GM12892 (cell line): ENCODE data around the gene ZBTB37.

Source experiments
- POLR2A ChIP-seq: IDR thresholded peaks from 2 replicates; pipeline ENCODE4 v1.6.1; 2011; ENCODE audit warnings: low read depth, low read length, control low read depth
- POLR2AphosphoS5 ChIP-seq: IDR thresholded peaks from 2 replicates; pipeline ENCODE4 v1.6.1; 2011; ENCODE audit warnings: low read depth, low read length, control low read depth
- TAF1 ChIP-seq: IDR thresholded peaks from 2 replicates; pipeline ENCODE4 v1.6.1; 2011; ENCODE audit warnings: low read depth, mild to moderate bottlenecking, control low read depth, low read length, borderline replicate concordance

DNA sequence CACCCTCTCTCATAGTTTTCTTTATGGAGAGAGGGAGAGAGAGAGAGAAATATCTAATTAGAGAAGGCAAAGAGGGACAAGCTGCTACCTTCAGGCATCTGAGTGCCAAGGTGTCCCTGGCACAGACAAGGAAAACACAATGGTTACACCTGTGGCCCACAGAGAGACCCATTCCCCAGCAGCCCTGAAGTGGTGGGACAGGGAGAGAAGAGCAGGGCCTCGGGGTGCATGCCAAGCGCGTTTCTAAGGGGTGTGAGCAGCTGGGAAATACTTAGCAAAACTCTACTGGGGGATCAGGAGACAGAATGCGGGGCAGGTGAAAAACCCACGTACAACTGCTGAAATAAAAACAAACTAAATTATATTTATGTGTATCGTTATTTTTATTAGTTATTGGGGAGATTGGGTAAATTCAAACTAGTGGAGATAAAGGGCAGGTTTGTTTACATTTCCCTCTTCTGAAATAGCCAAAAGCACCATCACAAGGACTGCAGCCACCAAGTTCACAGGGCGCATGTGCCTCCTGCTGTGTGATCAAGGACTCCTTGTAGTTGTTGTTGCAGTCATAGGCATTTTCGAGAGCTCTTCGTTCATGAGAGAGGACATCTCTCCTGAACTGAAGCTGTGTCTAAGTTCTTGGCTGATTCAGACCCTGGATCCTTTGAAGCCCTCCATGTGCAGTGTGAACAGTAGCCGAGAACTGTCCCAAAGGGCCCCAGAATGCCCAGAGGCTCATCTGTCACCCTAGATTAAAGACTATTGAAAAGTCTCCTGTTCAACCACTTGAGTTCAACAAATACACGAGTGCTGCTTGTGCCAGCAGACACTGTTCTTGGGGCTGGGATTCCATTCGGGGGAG is 49.7 kb downstream of the ZBTB37 start:
- no peak for TF ChIP-seq TAF1
- no peak for TF ChIP-seq POLR2A
- no peak for TF ChIP-seq POLR2AphosphoS5
